GM18861 (cell line): ENCODE data around the gene CLEC20A.

Source experiments
- ATAC-seq: cut with Tn5 transposase; IDR thresholded peaks from one replicate; pipeline ENCODE4 v1.9.1; 2021; ENCODE audit not compliant: unreplicated experiment

Gene CLEC20A

GRCh38 chr1:178496410-178497135, at the start of gene CLEC20A:
Gene CLEC20A (minus strand): TSS chr1:178496964. CDS start chr1:178496939, 25 bp downstream.
- ATAC-seq = no peak

GRCh38 chr1:178544531-178544930, 47.8 kb upstream of the CLEC20A start:
- ATAC-seq = no peak

- ATAC-seq = peak; percentile 42
Observed at GRCh38 chr1:178543290-178543607, 46.5 kb upstream of the CLEC20A start.

- ATAC-seq = peak; percentile 57
Observed at GRCh38 chr1:178542554-178543289, 46.0 kb upstream of the CLEC20A start.

- ATAC-seq = no peak
Observed at GRCh38 chr1:178541829-178542553, 45.2 kb upstream of the CLEC20A start.

GRCh38 chr1:178541379-178541778, 44.6 kb upstream of the CLEC20A start:
- ATAC-seq = no peak

GRCh38 chr1:178540646-178541045, 43.9 kb upstream of the CLEC20A start:
- ATAC-seq = no peak

GRCh38 chr1:178540204-178540603, 43.4 kb upstream of the CLEC20A start:
- ATAC-seq = no peak

GRCh38 chr1:178539291-178539690, 42.5 kb upstream of the CLEC20A start:
- ATAC-seq = no peak

- no peak for ATAC-seq
Observed at GRCh38 chr1:178538192-178538916, 41.6 kb upstream of the CLEC20A start.

- ATAC-seq = no peak
Observed at GRCh38 chr1:178537382-178538090, 40.8 kb upstream of the CLEC20A start.

- ATAC-seq = no peak
Observed at GRCh38 chr1:178536844-178537371, 40.1 kb upstream of the CLEC20A start.

- no peak for ATAC-seq
Observed at GRCh38 chr1:178536329-178536728, 39.6 kb upstream of the CLEC20A start.

- ATAC-seq = no peak
Observed at GRCh38 chr1:178534137-178534868, 37.5 kb upstream of the CLEC20A start.

GRCh38 chr1:178533121-178533946, 36.6 kb upstream of the CLEC20A start:
- no peak for ATAC-seq

GRCh38 chr1:178532392-178532791, 35.6 kb upstream of the CLEC20A start:
- ATAC-seq = no peak

GRCh38 chr1:178531887-178532286, 35.1 kb upstream of the CLEC20A start:
- ATAC-seq = no peak

- no peak for ATAC-seq
Observed at GRCh38 chr1:178530502-178530901, 33.7 kb upstream of the CLEC20A start.

GRCh38 chr1:178530037-178530402, 33.3 kb upstream of the CLEC20A start:
- no peak for ATAC-seq
